CD4-positive, alpha-beta T cell (primary cell): ENCODE measurements around the gene PLIN3. TPM values are rescaled to one million over a fixed set of nuclear protein-coding genes. Genes with fewer than 3 reads are reported as not detected.

Experiments
- ATAC-seq: fragments of 200-7000 bp; cut with Tn5 transposase; one replicate; pipeline ENCODE4 v1.10.0; 2022; ENCODE audit warnings: mild to moderate bottlenecking; ENCODE audit not compliant: poor library complexity
- CTCF ChIA-PET: fragments of 350-600 bp; sonication (Branson Sonifier 250); formaldehyde crosslinking; loops from one replicate; lab custom pipeline; 2021; ENCODE audit warnings: antibody characterized with exemption, inconsistent platforms; lab: Charles Lee
- POLR2A ChIA-PET: fragments of 350-600 bp; sonication (Branson Sonifier 250); formaldehyde crosslinking; loops from one replicate; lab custom pipeline; 2021; ENCODE audit warnings: antibody characterized with exemption, inconsistent platforms; lab: Charles Lee
- DNase-seq, 14 experiments: peaks; one replicate each; pipeline ENCODE4 v3.0.0-alpha.2; 2013 to 2020; ENCODE audit warnings: mixed read lengths in 2 of 14
- H3K27ac ChIP-seq, 2 donors: one replicate each; pipeline versions ENCODE4 v1.5.1 to v1.7.0; 2013; ENCODE audit warnings: low read length in 2 of 2, low read depth in 1 of 2, mild to moderate bottlenecking in 1 of 2
- H3K27me3 ChIP-seq, 2 experiments: 1 replicate in 1 of 2; 2 replicates in 1 of 2; pipeline versions ENCODE4 v1.6.1 to v1.7.0; 2013; ENCODE audit warnings: low read length in 2 of 2, control low read depth in 1 of 2, mild to moderate bottlenecking in 1 of 2, moderate library complexity in 1 of 2; ENCODE audit not compliant: insufficient read depth in 2 of 2, control insufficient read depth in 1 of 2
- H3K36me3 ChIP-seq: one replicate; pipeline ENCODE4 v1.6.1; 2013; ENCODE audit warnings: low read length, control low read depth; ENCODE audit not compliant: insufficient read depth
- H3K4me1 ChIP-seq: one replicate; pipeline ENCODE4 v1.6.1; 2013; ENCODE audit warnings: low read length, control low read depth; ENCODE audit not compliant: insufficient read depth
- H3K4me3 ChIP-seq: one replicate; pipeline ENCODE4 v1.5.1; 2013; ENCODE audit warnings: mild to moderate bottlenecking, low read length, moderate library complexity
- H3K9me3 ChIP-seq, 2 experiments: 1 replicate in 1 of 2; 2 replicates in 1 of 2; pipeline versions ENCODE4 v1.6.1 to v1.7.0; 2013; ENCODE audit warnings: low read length in 2 of 2, mild to moderate bottlenecking in 2 of 2, control low read depth in 1 of 2, moderate library complexity in 1 of 2; ENCODE audit not compliant: control insufficient read depth in 1 of 2, insufficient read depth in 1 of 2
- H3K27ac Mint-ChIP-seq: one replicate; pipeline ENCODE4 v1.8.0; 2020; ENCODE audit warnings: mixed read lengths
- H3K27me3 Mint-ChIP-seq: one replicate; pipeline ENCODE4 v1.8.0; 2021; ENCODE audit warnings: mixed read lengths
- H3K36me3 Mint-ChIP-seq: one replicate; pipeline ENCODE4 v1.8.0; 2021; ENCODE audit warnings: low read depth, mixed read lengths
- H3K4me1 Mint-ChIP-seq: one replicate; pipeline ENCODE4 v1.8.0; 2021; ENCODE audit warnings: low read depth, mixed read lengths
- H3K4me3 Mint-ChIP-seq: one replicate; pipeline ENCODE4 v1.8.0; 2020; ENCODE audit warnings: mild to moderate bottlenecking, mixed read lengths
- H3K9me3 Mint-ChIP-seq: one replicate; pipeline ENCODE4 v1.8.0; 2020; ENCODE audit warnings: mixed read lengths
- CTCF ChIP-seq: fragments of 200-600 bp; IDR thresholded peaks from one replicate; pipeline ENCODE4 v1.8.0; 2022; ENCODE audit warnings: antibody characterized with exemption, mild to moderate bottlenecking
- intact Hi-C, 2 experiments: fragments of 100-400 bp; cut with DNase I in 1 of 2; cut with micrococcal nuclease in 1 of 2; formaldehyde crosslinking; loops; one replicate each; pipeline versions ENCODE4 v1.15.1 to v1.9.0; 2023 to 2025; cut with DNase I, micrococcal nuclease
- total RNA-seq, 174 experiments: library from RNA in 2 of 174; stranded (reverse) in 2 of 174; gene quantifications; one replicate each; pipeline ENCODE4 v1.2.3 and lab custom pipeline; 2021 to 2026

The PLIN3 gene
- total RNA-seq, 2 experiments from 2014 or later: 18.2 to 19.1 TPM

GRCh38 chr19:4910594-4911281 lies 43.3 kb upstream of the PLIN3 start:
- Mint-ChIP-seq H3K4me3 (peak overlapping the region; percentile 98), H3K4me1 (peaks cover 52% of the 10 kb centered on the region), H3K9me3 (no peaks in the 10 kb centered on the region), H3K27me3 (no peaks in the 10 kb centered on the region), H3K27ac (peak overlapping the region; percentile 84), H3K36me3 (peaks cover 24% of the 10 kb centered on the region)
- H3K4me1 ChIP-seq: peaks cover 65% of the 10 kb centered on the region
- ChIA-PET POLR2A (interaction anchor here (1.2 to 8.5 kb wide), 7 partner anchors 32 to 119 kb away, joined by 4 to 131 read pairs (median 11); partner anchors contain the start of genes FEM1A, KDM4B and PLIN3), CTCF (interaction anchor here (1.4 to 6.9 kb wide), 8 partner anchors 10 to 120 kb away, joined by 4 to 60 read pairs (median 10); partner anchors contain the start of genes FEM1A, KDM4B and PLIN3)
- H3K27ac ChIP-seq: no peak overlapping the region
- H3K27me3 ChIP-seq: no peaks in the 10 kb centered on the region
- intact Hi-C loops: loop anchor here (1.0 to 10.0 kb wide), 8 partner anchors 38 to 712 kb away; partner anchors contain the start of genes CHAF1A (in 1 of the 2), DPP9 (in 1 of the 2), KDM4B (in 1 of the 2) and SAFB (in 1 of the 2)
- no peak for TF ChIP-seq CTCF
- no peaks in the 10 kb centered on the region for H3K9me3 ChIP-seq
- no peak for ATAC-seq
- H3K4me3 ChIP-seq: peak overlapping the region; percentile 51
- DNase-seq: peak in 5 of 14 experiments; percentile 2 to 55 (median 46)
- peaks cover 7% of the 10 kb centered on the region for H3K36me3 ChIP-seq

DNA sequence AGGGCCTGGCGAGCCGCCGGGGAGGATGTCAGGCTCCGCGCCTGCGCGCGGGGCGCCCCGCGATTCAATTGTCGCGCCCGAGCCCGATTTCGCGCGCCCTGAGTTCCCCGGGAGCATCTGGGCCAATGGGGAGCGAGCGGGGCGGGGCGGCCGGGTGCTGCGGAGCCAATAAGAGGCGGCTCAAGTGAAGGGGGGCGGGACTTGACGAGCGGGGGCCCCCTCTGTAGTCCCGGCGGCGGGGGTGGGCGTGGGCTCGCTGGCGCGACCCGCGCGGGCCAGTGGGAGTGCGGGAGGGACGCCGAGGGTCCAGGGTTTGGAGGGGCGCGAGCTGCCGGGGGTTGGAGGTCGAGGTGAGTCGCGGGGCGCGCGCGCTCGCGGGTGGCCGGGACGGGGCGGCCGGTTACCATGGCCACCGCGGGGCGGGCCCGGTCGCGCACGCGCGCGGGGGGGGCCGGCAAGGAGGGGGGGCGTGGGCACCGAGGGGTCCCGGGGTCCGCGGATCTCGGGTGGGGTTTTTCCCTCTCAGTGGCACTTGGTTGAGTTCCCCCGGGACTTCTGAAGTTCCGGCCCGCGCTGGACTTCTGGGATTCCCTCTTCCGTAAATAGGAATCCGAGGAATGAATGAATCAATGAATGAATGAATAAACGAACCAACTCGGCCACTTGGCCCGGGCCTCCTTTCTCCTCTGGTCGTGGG lies 42.6 kb upstream of the PLIN3 start:
- peaks cover 19% of the 10 kb centered on the region for H3K36me3 Mint-ChIP-seq
- H3K4me1 Mint-ChIP-seq: peaks cover 52% of the 10 kb centered on the region
- Histone ChIP-seq H3K36me3 (peaks cover 7% of the 10 kb centered on the region), H3K27me3 (no peaks in the 10 kb centered on the region), H3K4me1 (peaks cover 58% of the 10 kb centered on the region), H3K4me3 (peak overlapping the region; percentile 51), H3K9me3 (no peaks in the 10 kb centered on the region), H3K27ac (no peak overlapping the region)
- peak overlapping the region; percentile 84 for H3K27ac Mint-ChIP-seq
- no peaks in the 10 kb centered on the region for H3K9me3 Mint-ChIP-seq
- CTCF ChIA-PET: interaction anchor here (2.4 to 6.9 kb wide), 3 partner anchors 38 to 119 kb away, joined by 11 to 60 read pairs (median 35); partner anchors contain the start of gene FEM1A
- H3K4me3 Mint-ChIP-seq: peak overlapping the region; percentile 98
- POLR2A ChIA-PET: interaction anchor here (2.9 kb wide), 1 partner anchor 42 kb away, joined by 24 read pairs; the partner anchor contains the start of gene PLIN3
- H3K27me3 Mint-ChIP-seq: no peaks in the 10 kb centered on the region
- DNase-seq: peak; percentile 87 to 96 (median 92)
- peak; percentile 88 for ATAC-seq
- intact Hi-C loops: loop anchor here in 1 of 2 experiments (2.0 to 10.0 kb wide), 5 partner anchors 59 to 713 kb away; partner anchors contain the start of genes CHAF1A, DPP9, KDM4B and SAFB
- no peak for TF ChIP-seq CTCF

- TF ChIP-seq CTCF: no peak
Measured at GRCh38 chr19:4909156-4909896, 41.9 kb upstream of the PLIN3 start, which contains the start of gene UHRF1. UHRF1 (plus strand) TSS chr19:4909501; CDS start chr19:4910886, 1,385 bp downstream.

More at GRCh38 chr19:4909156-4909896, 41.9 kb upstream of the PLIN3 start, which contains the start of gene UHRF1:
- Mint-ChIP-seq H3K27ac (peak within 1 kb of the TSS; percentile 84), H3K4me3 (peak within 1 kb of the TSS; percentile 98), H3K4me1 (peaks cover 45% of the 10 kb centered on the region), H3K9me3 (no peaks in the 10 kb centered on the region), H3K36me3 (peaks cover 13% of the 10 kb centered on the region), H3K27me3 (no peaks in the 10 kb centered on the region)
- intact Hi-C loops: no loop called here
- Histone ChIP-seq H3K9me3 (no peaks in the 10 kb centered on the region), H3K4me1 (peaks cover 51% of the 10 kb centered on the region), H3K36me3 (peaks cover 7% of the 10 kb centered on the region), H3K4me3 (peak within 1 kb of the TSS; percentile 51), H3K27ac (no peak within 1 kb of the TSS), H3K27me3 (no peaks in the 10 kb centered on the region)
- POLR2A ChIA-PET: no interaction called here
- DNase-seq: peak in 2 of 14 experiments; percentile 4 to 37
- CTCF ChIA-PET: no interaction called here
- no peak for ATAC-seq
